Neutrophil (primary cell): ENCODE results near the gene GTF2A2.

Source experiments
- H3K27ac ChIP-seq: fragments of 200-600 bp; sonication (generic); 2 replicates; pipeline ENCODE4 v1.5.1; 2016; ENCODE audit warnings: mild to moderate bottlenecking, moderate library complexity
- H3K27me3 ChIP-seq: fragments of 200-600 bp; sonication (generic); 2 replicates; pipeline ENCODE4 v1.6.0; 2016; ENCODE audit warnings: mild to moderate bottlenecking
- H3K36me3 ChIP-seq: fragments of 200-600 bp; sonication (generic); 2 replicates; pipeline ENCODE4 v1.5.1; 2017
- H3K4me1 ChIP-seq, 2 experiments: fragments of 200-600 bp in 1 of 2; sonication (generic) in 1 of 2; 1 replicate in 1 of 2; 2 replicates in 1 of 2; pipeline versions ENCODE4 v1.5.1 to v1.6.1; 2013 to 2016; ENCODE audit warnings: low read depth in 1 of 2, low read length in 1 of 2, mild to moderate bottlenecking in 1 of 2, moderate library complexity in 1 of 2; ENCODE audit not compliant: control insufficient read depth in 1 of 2, insufficient read depth in 1 of 2
- H3K4me3 ChIP-seq, 2 experiments: fragments of 200-600 bp in 1 of 2; sonication (generic) in 1 of 2; 1 replicate in 1 of 2; 2 replicates in 1 of 2; pipeline ENCODE4 v1.5.1; 2013 to 2016; ENCODE audit warnings: low read depth in 1 of 2, low read length in 1 of 2, mild to moderate bottlenecking in 1 of 2, moderate library complexity in 1 of 2
- H3K9me3 ChIP-seq: fragments of 200-600 bp; sonication (generic); 2 replicates; pipeline ENCODE4 v1.5.1; 2016
- CTCF ChIP-seq: fragments of 200-600 bp; sonication (generic); IDR thresholded peaks from 2 replicates; pipeline ENCODE4 v1.5.1; 2016; ENCODE audit warnings: antibody characterized with exemption

Gene GTF2A2

GRCh38 chr15:59696332-59696731 lies 39.0 kb upstream of the GTF2A2 start:
- H3K4me1 ChIP-seq: no peaks in the 10 kb centered on the region
- TF ChIP-seq CTCF: no peak
- H3K36me3 ChIP-seq: no peaks in the 10 kb centered on the region
- no peak overlapping the region for H3K27ac ChIP-seq
- H3K27me3 ChIP-seq: no peaks in the 10 kb centered on the region
- H3K4me3 ChIP-seq: no peak overlapping the region
- H3K9me3 ChIP-seq: no peaks in the 10 kb centered on the region

- no peaks in the 10 kb centered on the region for H3K36me3 ChIP-seq
- H3K27me3 ChIP-seq: no peaks in the 10 kb centered on the region
- no peak overlapping the region for H3K4me3 ChIP-seq
- H3K27ac ChIP-seq: no peak overlapping the region
- no peak for TF ChIP-seq CTCF
- H3K4me1 ChIP-seq: peaks cover 3 to 5% of the 10 kb centered on the region in 2 experiments
- H3K9me3 ChIP-seq: no peaks in the 10 kb centered on the region
Observed at GRCh38 chr15:59694779-59695178, 37.5 kb upstream of the GTF2A2 start.

- Histone ChIP-seq H3K36me3 (no peaks in the 10 kb centered on the region), H3K4me1 (peaks cover 24 to 29% of the 10 kb centered on the region in 2 experiments), H3K27me3 (no peaks in the 10 kb centered on the region), H3K27ac (peak overlapping the region; percentile 43), H3K9me3 (no peaks in the 10 kb centered on the region), H3K4me3 (no peak overlapping the region)
- TF ChIP-seq CTCF: peak; percentile 47
Observed at GRCh38 chr15:59691194-59691805, 34.0 kb upstream of the GTF2A2 start.

GRCh38 chr15:59689626-59690236 lies 32.4 kb upstream of the GTF2A2 start:
- Histone ChIP-seq H3K36me3 (no peaks in the 10 kb centered on the region), H3K9me3 (no peaks in the 10 kb centered on the region), H3K4me1 (peaks cover 40 to 44% of the 10 kb centered on the region in 2 experiments), H3K27ac (peak overlapping the region; percentile 99), H3K27me3 (no peaks in the 10 kb centered on the region), H3K4me3 (peak overlapping the region; percentile 81 to 98)
- TF ChIP-seq CTCF: no peak

- Histone ChIP-seq H3K4me3 (peak within 1 kb of the TSS; percentile 81 to 98), H3K27me3 (no peaks in the 10 kb centered on the region), H3K36me3 (no peaks in the 10 kb centered on the region), H3K4me1 (peaks cover 41 to 48% of the 10 kb centered on the region in 2 experiments), H3K27ac (peak within 1 kb of the TSS; percentile 99), H3K9me3 (no peaks in the 10 kb centered on the region)
- TF ChIP-seq CTCF: no peak
Observed at GRCh38 chr15:59688782-59689625, 31.7 kb upstream of the GTF2A2 start, which contains the start of gene BNIP2. BNIP2 (minus strand) TSS chr15:59689320; CDS start chr15:59682457, 6,863 bp downstream.
